Measurements from ENCODE around the gene ZNF280B.

ZNF280B gene

DNA sequence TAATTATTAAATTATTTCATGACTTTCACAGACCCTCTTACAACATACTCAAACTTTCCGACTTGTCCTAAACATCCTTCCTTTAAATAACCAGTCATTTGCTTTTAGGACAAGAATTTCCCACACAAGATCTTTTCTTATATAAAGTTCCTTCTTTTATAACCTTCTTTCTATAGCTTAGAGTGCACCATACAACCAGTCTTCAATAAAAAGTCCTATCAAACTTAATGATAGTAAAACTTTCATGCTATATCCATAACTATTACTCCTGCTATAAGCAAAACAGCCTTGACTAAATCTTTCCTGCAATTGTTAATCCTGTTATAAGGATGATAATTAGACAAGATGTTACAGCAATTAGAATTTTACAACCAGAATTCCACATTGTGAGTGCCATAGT, 47.4 kb downstream of the ZNF280B start:
- no peak for TF ChIP-seq MAX (IDR thresholded peaks at IDR 0.05; ENCODE audit: low read depth, low read length)
- TF ChIP-seq MYC (IDR thresholded peaks at IDR 0.05; ENCODE audit: low read depth, low read length) = no peak
- TF ChIP-seq, protein P1, sequence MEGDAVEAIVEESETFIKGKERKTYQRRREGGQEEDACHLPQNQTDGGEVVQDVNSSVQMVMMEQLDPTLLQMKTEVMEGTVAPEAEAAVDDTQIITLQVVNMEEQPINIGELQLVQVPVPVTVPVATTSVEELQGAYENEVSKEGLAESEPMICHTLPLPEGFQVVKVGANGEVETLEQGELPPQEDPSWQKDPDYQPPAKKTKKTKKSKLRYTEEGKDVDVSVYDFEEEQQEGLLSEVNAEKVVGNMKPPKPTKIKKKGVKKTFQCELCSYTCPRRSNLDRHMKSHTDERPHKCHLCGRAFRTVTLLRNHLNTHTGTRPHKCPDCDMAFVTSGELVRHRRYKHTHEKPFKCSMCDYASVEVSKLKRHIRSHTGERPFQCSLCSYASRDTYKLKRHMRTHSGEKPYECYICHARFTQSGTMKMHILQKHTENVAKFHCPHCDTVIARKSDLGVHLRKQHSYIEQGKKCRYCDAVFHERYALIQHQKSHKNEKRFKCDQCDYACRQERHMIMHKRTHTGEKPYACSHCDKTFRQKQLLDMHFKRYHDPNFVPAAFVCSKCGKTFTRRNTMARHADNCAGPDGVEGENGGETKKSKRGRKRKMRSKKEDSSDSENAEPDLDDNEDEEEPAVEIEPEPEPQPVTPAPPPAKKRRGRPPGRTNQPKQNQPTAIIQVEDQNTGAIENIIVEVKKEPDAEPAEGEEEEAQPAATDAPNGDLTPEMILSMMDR (IDR thresholded peaks at IDR 0.05; ENCODE audit: low read depth, low read length) = no peak
- no peak for TF ChIP-seq POLR2A (IDR thresholded peaks at IDR 0.05; ENCODE audit: extremely low read depth, insufficient read length)
- DNase-seq (ENCODE audit: low read depth) = no peak
- no peak overlapping the region for H3K4me3 ChIP-seq (ENCODE audit: low read depth, low read length)

GRCh38 chr22:22460635-22461034, 47.9 kb downstream of the ZNF280B start:
- DNase-seq (ENCODE audit: low read depth) = peak; percentile 35
- TF ChIP-seq, protein P1 (IDR thresholded peaks at IDR 0.05; ENCODE audit: low read depth, low read length) = peak; percentile 27
- TF ChIP-seq MAX (IDR thresholded peaks at IDR 0.05; ENCODE audit: low read depth, low read length) (no peak), POLR2A (IDR thresholded peaks at IDR 0.05; ENCODE audit: extremely low read depth, insufficient read length) (no peak), MYC (IDR thresholded peaks at IDR 0.05; ENCODE audit: low read depth, low read length) (no peak)
- no peak overlapping the region for H3K4me3 ChIP-seq (ENCODE audit: low read depth, low read length)

DNA sequence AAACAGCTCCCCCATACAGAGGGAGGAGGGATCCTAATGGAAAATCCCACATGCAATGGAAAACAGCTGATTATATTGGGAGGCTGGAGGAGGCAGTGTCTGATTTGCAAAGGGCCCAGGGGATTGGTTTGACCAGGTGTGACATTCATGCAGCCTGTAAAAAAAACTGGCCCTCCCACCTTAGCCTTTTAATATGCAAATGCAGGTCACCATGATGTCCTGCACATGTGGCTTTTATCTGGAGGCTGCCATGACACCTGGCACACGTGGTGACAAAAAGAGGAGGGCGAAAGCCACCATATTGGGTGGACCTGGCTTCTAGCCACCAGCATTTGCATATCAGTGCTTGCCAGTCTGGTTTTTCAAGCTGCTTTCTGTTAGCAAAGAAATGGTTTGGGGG, 48.5 kb downstream of the ZNF280B start:
- no peak for TF ChIP-seq MYC (IDR thresholded peaks at IDR 0.05; ENCODE audit: low read depth, low read length)
- TF ChIP-seq POLR2A (IDR thresholded peaks at IDR 0.05; ENCODE audit: extremely low read depth, insufficient read length) = no peak
- no peak for TF ChIP-seq MAX (IDR thresholded peaks at IDR 0.05; ENCODE audit: low read depth, low read length)
- TF ChIP-seq, protein P1 (IDR thresholded peaks at IDR 0.05; ENCODE audit: low read depth, low read length) = no peak
- no peak overlapping the region for H3K4me3 ChIP-seq (ENCODE audit: low read depth, low read length)
- DNase-seq (ENCODE audit: low read depth) = no peak

- TF ChIP-seq MYC (IDR thresholded peaks at IDR 0.05; ENCODE audit: low read depth, low read length) (no peak), MAX (IDR thresholded peaks at IDR 0.05; ENCODE audit: low read depth, low read length) (no peak), POLR2A (IDR thresholded peaks at IDR 0.05; ENCODE audit: extremely low read depth, insufficient read length) (no peak)
- TF ChIP-seq, protein P1 (IDR thresholded peaks at IDR 0.05; ENCODE audit: low read depth, low read length) = no peak
- no peak overlapping the region for H3K4me3 ChIP-seq (ENCODE audit: low read depth, low read length)
- no peak for DNase-seq (ENCODE audit: low read depth)
Measured at GRCh38 chr22:22458896-22459588, 49.5 kb downstream of the ZNF280B start.

DNA sequence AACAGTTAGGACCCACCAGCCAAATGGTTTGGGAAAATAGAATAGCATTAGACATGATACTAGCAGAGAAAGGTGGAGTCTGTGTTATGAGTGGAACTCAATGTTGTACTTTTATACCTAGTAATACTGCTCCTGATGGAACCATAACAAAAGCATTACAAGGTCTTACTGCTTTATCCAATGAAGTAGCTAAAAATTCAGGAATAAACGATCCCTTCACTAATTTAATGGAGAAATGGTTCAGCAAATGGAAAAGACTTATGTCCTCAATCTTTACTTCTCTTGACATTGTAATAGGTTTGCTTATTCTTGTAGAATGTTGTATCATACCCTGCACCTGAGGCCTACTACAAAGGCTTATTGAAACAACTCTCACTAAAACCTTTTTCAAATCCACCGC, 50.2 kb downstream of the ZNF280B start:
- no peak overlapping the region for H3K4me3 ChIP-seq (ENCODE audit: low read depth, low read length)
- TF ChIP-seq MAX (IDR thresholded peaks at IDR 0.05; ENCODE audit: low read depth, low read length) = no peak
- no peak for DNase-seq (ENCODE audit: low read depth)

- no peak for DNase-seq (ENCODE audit: low read depth)
- no peak overlapping the region for H3K4me3 ChIP-seq (ENCODE audit: low read depth, low read length)
- TF ChIP-seq, protein P1 (IDR thresholded peaks at IDR 0.05; ENCODE audit: low read depth, low read length) = no peak
- TF ChIP-seq POLR2A (IDR thresholded peaks at IDR 0.05; ENCODE audit: extremely low read depth, insufficient read length) = no peak
Measured at GRCh38 chr22:22454997-22455396, 53.5 kb downstream of the ZNF280B start.
